Left renal pelvis (tissue), 4 donors: ENCODE results near the gene CRISP2. TPM values are rescaled to one million over a fixed set of nuclear protein-coding genes. Genes with fewer than 3 reads are reported as not detected.
"Not testable (repeated sequence)": the region's sequence is repeated elsewhere in the genome, so short reads cannot be mapped to it uniquely, and the experiment has no call there.

Experiments
- DNase-seq, 4 donors: peaks; one replicate each; pipeline ENCODE4 v3.0.0-alpha.2; 2013; ENCODE audit warnings: low read depth in 4 of 4, low spot score in 3 of 4
- polyA plus RNA-seq, 4 donors: library from polyadenylated mRNA; unstranded; fragments of 120-200 nt; gene quantifications; one replicate each; pipeline ENCODE4 v1.2.1, GENCODE V29; 2013; ENCODE audit not compliant: insufficient read length in 4 of 4

Gene CRISP2, protein sequence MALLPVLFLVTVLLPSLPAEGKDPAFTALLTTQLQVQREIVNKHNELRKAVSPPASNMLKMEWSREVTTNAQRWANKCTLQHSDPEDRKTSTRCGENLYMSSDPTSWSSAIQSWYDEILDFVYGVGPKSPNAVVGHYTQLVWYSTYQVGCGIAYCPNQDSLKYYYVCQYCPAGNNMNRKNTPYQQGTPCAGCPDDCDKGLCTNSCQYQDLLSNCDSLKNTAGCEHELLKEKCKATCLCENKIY
- under 1 TPM in 1 of 4 donors, not detected in 3; 0.14 TPM for polyA plus RNA-seq

DNA sequence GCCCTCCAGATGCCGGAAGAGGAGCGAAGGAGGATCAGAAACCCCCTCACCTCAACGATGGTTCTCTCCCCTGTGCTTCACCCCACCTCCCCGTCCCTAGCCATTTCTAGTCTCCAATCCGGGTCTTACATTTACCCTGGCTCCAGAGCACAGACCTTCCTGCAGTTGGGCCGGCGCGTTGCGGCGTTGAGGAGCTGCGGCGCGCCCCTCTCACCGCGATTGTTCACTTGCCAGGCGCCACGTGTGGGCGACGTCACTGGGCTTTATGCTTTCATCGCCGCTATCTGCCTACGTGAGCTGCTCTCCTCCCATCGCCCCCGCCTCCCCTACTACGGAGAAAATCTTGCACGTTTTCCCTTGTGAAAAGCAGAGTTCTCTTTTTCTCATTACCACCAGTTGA lies at the start of gene CRISP2:
Gene CRISP2 (minus strand): TSS at position 198 of the 400 bp plus-strand sequence. CDS start 4,347 bp downstream, outside the sequence.
- DNase-seq, result no peak

DNA sequence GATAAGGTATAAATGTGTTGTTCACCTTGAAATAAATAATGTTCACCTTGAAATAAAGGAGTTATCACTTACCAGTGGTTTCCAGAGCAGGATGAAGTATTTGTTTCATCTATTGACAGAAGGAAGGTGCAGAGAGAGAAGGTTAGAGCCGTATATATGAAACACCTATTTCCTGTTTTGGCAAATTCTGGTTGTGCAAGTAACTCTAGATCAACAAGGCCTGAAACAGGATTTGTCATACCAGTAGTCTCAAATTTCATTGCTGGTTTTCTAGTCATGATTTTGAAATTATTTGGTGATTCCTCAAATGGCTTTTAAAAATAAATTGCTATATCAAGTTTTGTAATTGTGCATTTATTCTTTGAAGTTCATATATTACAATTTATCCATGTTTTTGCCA lies 30.9 kb upstream of the CRISP2 start, which contains the start of gene CRISP3:
Gene CRISP3 (minus strand): TSS at position 130 of the 400 bp plus-strand sequence. CDS start 21 bp downstream, at position 109.
- DNase-seq, result no peak

DNA sequence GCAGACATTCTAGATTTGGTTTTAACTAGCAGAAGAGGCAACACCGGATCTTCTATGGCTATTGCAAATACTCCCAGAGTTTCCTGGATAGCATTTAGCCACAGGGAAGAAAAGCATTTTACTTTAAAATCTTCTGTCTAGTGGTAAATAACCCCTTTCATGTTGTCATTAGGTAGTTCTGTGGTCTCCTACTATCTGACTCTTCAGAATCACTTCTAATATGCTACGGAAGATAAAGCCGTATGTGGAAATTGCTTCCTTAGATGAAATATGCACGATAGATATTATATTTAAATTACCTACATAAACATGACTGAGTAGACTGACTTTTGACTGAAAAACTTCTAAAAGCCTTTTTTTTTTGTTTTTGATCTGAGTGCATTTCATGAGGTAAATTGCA lies 30.1 kb upstream of the CRISP2 start:
- DNase-seq, result no peak

DNA sequence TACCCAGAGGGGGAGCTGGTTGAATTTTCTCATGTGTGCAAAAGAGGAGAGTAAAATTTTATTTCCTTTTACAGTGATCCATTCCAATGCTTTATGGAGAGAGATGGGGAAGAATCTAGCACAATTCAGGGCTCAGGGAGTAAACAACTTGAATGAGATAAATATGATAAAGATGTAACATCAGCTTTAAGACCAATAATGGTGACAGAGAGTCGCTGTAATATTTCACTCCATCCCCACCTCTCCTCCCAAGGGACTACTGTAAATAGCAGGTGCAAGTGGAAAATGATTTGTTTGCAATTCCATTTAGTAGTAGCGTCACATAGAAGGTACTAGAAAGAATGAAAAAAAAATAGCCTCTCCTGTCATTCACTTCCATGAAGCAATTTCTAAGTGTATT lies 26.1 kb upstream of the CRISP2 start:
- no peak for DNase-seq

DNA sequence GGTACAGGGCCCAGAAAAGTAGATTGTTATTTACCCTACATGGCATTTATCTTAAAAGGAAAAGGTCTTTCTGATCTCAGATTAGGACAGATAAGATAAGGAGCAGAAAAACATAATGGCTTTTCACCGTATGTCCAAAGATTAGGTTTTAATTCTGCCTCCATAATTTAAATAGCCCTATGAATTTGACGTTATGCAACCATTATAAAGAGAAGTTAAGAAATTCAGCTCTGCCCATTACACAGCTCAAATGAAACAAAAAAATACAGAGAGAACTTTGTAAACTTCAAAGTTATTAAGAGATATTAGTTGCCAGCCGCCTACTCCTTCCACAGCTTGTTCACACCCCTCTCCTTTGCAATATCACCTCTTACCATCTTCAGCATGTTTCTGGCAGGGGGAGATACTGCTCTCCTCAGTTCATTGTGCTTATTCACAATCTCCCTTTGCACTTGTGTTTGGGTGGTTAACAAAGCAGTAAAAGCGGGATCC lies 22.7 kb upstream of the CRISP2 start:
- DNase-seq, result no peak

DNA sequence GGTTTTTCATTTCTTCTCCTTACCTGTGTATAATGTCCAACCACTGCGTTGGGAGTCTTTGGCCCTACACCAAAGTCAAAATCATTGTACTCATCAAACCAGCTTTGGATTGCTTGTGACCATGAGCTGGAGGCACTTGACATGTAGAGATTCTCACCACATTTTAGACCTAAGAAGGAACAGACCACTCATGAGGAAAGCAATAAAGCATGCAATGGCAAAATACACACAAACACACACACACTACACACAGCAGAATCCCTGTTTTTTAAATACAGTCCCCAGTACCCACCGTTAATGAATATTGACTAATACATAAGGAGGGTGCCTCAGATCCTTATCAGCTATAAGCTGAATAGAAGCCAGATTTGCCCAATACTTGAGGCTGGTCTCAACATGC lies 20.3 kb upstream of the CRISP2 start:
- no peak for DNase-seq

DNA sequence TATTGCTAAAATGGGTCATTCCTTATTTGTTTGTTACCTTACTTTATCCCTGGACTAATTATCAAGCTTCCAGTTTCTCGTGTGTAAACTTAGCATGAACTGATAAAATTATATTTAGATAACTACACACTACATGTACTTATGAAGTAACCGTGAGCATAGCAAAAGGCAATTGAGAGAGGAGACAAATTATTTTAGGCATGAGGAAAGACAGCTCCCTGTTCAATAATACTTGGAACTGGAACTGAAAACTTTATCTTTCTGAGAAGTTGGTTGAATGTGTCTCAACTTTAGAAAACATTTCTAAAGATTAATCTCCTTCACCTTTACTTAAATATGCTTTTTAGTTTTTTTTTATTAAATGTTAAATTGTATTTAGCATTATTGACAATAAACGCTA lies 19.4 kb upstream of the CRISP2 start:
- no peak for DNase-seq

DNA sequence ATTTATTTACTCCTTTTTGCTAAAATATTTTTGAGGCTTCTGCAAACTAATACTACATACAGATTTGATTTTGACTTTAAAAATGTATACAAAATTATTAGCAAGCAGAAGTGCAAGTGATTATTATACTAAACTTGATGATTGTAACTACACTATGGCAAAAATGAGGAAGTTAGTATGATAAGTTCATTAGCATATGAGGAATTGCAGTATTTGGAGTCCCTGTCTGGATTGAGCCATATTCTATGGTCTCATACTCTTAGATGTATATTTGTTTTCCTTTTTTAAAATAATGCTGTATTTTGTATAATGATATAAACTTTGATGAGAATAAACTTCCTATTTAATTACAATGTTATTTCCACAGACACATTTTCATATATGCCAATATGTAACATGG lies 16.9 kb upstream of the CRISP2 start:
- no peak for DNase-seq

DNA sequence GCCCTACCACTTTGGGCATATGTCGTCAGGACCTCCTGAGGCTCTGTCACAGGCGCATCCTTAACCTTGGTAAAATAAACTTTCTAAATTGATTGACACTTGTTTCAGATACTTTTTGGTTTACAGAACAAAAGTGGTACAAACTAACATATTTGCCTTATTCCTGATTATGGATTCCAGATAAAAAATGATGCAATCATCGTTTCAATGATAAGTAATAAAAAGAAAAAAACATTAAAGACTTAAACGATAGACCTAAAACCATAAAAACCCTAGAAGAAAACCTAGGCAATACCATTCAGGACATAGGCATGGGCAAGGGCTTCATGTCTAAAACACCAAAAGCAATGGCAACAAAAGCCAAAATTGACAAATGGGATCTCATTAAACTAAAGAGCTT lies 10.6 kb upstream of the CRISP2 start:
- not testable (repeated sequence) for DNase-seq

DNA sequence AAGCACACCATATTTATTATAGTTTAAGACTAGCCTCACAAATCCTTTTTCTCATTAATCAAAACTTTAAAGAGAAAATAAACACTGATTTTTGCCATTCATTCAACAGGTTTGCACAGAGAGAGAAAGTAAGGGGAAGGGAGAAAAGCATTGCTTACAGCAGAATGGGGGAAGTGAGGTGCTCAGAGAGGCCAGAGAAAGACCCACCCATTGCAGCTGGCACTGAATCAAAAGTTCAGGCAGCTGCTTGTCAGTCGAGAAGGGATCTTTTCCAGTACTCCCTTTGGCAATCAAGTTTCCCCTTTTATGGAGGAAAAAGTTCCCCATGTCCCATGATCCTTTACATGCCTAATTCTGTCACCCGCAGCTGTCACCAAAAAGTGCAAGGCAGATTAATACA lies 8.0 kb upstream of the CRISP2 start:
- DNase-seq, result no peak

DNA sequence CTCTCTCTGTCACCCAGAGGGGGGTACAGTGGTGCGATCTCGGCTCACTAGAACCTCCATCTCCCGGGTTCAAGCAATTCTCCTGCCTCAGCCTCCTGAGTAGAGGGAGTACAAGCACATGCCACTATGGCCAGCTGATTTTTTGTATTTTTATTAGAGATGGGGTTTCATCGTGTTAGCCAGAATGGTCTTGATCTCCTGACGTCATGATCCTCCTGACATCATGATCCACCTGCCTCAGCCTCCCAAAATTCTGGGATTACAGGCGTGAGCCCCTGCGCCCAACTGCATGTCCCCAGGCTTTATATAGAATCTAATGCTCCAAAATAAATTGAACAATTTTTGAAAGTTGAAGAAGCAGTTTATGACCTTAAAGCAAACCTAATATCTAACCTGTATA lies 7.0 kb upstream of the CRISP2 start:
- DNase-seq, result no peak

DNA sequence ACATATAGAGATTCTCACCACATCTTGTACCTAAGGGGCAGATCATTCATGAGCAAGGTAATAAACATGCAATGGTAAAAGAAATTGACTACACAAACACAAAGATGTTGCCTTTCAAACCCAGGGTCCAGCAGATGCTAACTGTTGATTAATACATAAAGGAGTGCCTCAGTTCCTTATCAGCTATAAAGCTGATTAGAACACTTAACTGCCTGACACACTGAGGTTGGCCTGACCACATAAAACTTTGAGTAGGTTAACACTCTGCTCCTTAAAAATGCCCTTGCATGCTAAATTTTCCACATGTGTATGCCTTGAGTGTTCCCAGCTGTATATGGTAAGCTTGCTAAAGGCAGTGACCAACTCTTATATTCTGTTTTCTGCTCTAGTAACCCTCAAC lies 14.9 kb downstream of the CRISP2 start:
- no peak for DNase-seq

DNA sequence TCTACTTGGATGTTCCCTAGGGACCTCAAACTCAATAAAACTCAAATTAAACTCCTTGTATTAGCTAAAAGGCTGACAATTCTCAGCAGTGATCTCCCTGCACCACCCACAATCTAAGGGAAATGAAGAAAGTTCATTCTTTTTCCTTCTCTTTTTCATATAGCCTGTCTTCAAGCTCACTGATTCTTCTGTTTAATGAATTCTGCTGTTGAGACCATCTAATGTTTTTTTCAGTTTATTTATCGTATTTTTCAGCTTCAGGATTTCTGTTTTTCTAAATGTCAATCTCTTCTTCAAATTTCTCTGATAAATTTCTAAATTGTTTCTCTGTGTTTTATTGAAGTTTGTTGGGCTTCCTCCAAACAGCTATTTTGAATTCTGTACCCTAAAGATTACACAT lies 19.8 kb downstream of the CRISP2 start:
- no peak for DNase-seq

DNA sequence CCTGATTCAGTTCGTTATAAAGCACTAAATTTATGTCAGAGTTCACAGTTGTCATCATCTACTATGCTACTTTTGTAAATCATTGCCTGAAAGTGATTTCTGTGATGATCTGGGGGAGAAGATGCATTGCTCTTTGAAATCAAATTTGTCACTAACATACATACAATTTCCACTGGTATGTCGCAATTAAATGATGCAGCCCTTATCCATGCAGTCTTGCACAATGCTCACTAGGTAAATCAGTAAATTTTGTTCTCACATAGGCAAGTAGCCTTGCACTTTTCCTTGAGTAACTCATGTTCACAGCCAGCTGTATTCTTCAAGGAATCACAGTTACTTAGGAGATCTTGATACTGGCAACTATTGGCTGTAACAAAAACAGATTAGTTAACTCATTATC lies 20.8 kb downstream of the CRISP2 start:
- DNase-seq, result no peak

DNA sequence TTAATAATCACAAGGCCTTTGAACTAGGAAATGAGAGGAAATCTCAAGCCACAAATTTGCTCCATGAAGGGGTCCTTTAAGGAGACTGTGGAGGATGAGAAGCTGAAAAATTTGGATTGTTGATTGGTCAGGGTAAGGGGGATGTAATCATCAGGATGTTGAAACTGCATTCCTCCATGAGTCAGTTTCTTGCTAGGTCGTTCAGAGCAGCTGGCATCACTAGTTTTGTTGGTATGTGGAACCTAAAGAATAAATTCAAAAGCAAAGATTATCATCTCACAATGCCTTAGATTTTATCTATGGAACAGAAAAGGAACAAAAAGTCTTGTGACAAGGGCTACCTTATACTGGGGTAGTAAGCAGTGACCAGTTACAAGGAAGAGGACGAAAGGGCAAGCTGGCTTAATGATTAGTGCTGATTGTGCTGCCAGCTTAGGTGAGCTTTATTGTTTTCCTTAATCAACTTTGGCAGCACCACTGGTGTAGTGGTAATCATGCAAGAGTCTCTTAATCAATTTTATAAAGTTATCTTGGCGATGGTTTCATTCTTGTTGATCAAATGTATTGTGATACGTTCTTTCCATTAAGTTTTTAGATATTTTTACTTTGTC lies 36.6 kb downstream of the CRISP2 start:
- DNase-seq, result no peak

DNA sequence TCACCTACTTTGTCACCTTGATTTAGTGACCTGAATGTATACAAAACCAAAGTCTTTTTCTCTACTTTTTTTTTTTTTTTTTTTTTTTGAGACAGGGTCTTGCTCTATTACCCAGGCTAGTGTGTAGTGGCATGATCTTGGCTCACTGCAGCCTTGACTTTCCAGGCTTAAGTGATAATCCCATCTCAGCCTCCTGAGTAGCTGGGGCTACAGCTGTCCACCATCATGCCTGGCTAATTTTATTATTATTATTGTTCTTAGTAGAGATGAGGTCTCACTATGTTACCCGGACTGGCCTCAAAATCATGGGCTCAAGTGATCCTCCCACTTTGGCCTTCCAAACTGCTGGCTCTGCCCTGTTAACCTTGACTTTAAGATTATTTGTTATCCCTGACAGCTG lies 37.5 kb downstream of the CRISP2 start:
- no peak for DNase-seq

DNA sequence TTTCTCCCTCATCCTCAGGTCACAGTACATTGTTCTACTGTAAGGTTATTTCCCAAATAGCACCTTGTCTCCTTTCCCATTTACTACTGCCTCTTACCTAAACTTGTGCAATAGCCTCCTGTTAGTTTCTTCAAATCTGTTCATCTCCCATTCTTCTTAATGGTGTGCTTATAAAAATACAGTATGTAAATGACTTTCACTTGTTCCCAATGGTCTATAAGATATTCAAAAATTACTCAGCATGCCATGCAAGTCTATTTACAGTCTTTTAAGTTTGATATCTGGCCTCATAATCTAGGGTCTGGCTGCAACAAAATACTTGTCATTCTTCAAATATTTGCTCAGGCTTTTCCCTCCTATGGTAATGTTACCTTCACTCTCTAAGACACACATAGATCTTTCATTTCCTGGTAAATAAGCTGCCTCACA lies 45.2 kb downstream of the CRISP2 start:
- no peak for DNase-seq

DNA sequence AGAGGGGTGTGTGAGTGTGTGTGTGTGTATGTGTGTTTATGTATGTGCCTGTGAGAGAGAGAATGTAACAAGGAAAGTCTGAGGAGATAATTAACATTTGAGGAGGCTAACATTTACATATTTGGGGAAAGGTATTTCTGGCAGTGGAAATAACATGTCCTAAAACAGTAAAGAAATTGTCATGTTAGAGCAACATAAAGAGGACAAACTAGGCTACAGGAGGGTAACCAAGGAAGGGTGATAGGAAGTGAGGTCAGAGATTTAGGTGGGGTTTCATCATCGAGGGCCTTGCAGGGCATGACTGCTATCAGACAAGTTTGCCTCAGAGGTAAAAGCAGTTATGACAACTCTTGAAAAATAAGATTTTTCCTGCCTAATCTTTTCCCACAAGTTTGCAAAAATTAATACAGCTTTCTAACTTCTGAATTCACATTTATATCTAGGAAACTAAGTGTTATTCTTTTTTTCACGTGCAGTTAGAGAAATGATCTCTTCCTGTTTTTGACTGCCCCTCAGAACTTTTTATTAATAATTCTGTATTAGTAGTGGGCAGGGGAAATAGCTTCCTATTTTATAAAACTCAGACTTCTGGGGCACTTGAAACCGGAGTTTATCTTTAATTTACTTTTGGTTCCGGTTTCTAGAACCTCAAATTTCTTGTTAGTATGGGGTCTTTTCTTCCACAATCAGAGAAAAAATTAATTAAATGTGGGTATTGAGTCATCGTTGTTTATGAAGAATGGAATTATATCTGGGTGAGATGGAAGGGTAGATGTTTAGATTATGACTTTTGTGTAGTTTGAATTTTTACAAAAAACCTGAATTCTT lies 46.2 kb downstream of the CRISP2 start:
- DNase-seq, result no peak

DNA sequence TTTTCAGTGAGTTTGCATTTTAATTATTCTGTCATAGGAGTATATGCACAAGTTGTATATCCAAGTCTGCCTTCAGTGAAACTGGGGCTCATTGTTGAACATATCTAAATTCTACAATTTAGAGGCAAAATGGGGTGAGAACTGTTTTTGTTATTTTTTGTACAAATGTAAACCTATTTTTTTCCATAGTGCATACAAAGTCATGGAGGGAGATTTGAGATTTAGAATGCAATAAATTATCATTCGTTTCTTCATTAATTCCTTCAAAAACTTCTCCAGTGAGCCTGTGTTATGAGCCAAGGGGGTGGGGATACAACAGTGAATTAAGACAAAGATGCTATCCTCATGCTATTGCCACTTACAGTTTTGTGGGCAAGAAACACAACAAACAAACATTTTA lies 46.9 kb downstream of the CRISP2 start:
- no peak for DNase-seq

DNA sequence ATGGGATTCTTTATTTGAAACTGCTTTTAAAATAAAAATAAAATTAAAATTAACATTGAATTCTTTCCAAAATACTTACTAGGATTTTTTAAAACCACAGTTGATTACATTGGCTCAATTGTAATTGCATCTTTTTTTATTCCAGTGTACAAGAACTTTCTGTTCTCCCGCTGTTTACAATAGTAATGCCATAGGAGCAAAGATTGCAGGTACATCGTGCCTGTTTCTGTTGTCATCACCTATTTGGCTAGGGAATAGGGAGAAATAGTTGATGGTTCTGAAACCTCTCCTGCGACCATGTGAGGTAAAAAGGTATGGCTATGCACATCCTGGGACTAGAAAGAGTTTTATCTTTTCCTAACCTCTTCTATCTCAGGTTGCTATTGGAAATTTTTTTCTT lies 48.5 kb downstream of the CRISP2 start:
- no peak for DNase-seq

DNA sequence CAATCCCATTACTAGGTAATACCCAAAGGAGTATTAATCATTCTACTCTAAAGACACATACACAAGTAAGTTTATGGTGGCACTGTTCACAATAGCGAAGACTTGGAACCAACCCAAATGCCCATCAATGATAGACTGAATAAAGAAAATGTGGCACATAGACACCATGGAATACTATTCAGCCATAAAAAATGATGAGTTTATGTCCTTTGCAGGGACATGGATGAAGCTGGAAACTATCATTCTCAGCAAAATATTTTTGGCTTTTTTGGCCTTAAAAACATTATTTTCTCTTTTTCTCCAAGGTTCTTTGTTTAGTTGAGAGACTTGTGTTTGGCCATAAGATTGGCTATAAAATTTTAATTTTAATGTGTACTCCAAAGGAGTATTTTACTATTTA lies 49.3 kb downstream of the CRISP2 start:
- DNase-seq, result not testable (repeated sequence)
